GM12873 (cell line): Measurements from ENCODE around the gene SERPINA10.

ENCODE experiments used
- CTCF ChIP-seq: IDR thresholded peaks from 2 replicates; pipeline ENCODE4 v1.5.1; 2012; ENCODE audit warnings: low read depth, mild to moderate bottlenecking, moderate library complexity, low read length, control low read depth; ENCODE audit not compliant: insufficient read depth; ENCODE audit errors: missing control alignments

SERPINA10 gene

GRCh38 chr14:94291906-94292525, 1.1 kb downstream of the SERPINA10 start:
- no peak for TF ChIP-seq CTCF

GRCh38 chr14:94291159-94291905, 1.7 kb downstream of the SERPINA10 start:
- no peak for TF ChIP-seq CTCF

GRCh38 chr14:94290197-94290596, 2.9 kb downstream of the SERPINA10 start:
- TF ChIP-seq CTCF = no peak

GRCh38 chr14:94288610-94289465, 4.2 kb downstream of the SERPINA10 start:
- TF ChIP-seq CTCF = no peak

- TF ChIP-seq CTCF = no peak
Measured at GRCh38 chr14:94285158-94285557, 7.9 kb downstream of the SERPINA10 start.

- no peak for TF ChIP-seq CTCF
Measured at GRCh38 chr14:94284221-94284620, 8.8 kb downstream of the SERPINA10 start.
